ENCODE data around the gene HNF4A.
A peak's percentile ranks its signal among the peaks of the same experiment; 100 is the strongest.

HNF4A gene

GRCh38 chr20:44475694-44476560 is 120.4 kb downstream of the HNF4A start, which contains the start of gene TTPAL:
TTPAL (plus strand) TSS chr20:44475874; CDS start chr20:44480000, 4,126 bp downstream.
- peak; percentile 94 for DNase-seq

DNA sequence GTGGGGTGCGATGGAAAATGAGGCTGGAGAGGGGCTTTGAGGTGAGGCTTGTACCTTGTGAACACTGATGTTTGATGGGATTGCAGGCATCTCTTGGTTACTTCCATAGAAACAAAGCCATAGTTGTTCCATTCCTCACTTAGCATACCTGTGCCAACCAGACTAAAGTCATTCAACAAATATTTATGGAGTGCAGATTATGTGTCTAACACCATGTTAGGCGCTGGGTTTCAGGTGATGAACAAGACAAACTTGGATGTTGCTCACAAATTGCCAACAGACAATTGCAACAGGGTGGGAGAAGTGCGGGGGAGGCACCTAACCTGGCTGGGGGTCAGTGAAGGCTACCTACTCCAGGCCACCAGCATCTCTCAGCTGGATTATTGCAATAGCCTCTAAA is 121.7 kb downstream of the HNF4A start:
- no peak for DNase-seq

GRCh38 chr20:44478206-44478605 is 122.7 kb downstream of the HNF4A start:
- no peak for DNase-seq

- DNase-seq: no peak
These were observed 124.1 kb downstream of the HNF4A start for GRCh38 chr20:44479643-44480042.

- DNase-seq: no peak
These were observed 124.6 kb downstream of the HNF4A start for GRCh38 chr20:44480097-44480496.

GRCh38 chr20:44481719-44482416 is 126.4 kb downstream of the HNF4A start:
- DNase-seq: no peak

- no peak for DNase-seq
These were observed 127.6 kb downstream of the HNF4A start for GRCh38 chr20:44483112-44483511.
